Left ventricle myocardium superior (tissue), 1 donor: ENCODE data around the gene CNTNAP1. TPM values are rescaled to one million over a fixed set of nuclear protein-coding genes. Genes with fewer than 3 reads are reported as not detected.

Source experiments
- ATAC-seq: fragments of 200-7000 bp; cut with Tn5 transposase; one replicate; pipeline ENCODE4 v1.9.1; 2020; ENCODE audit warnings: mild to moderate bottlenecking, moderate library complexity
- DNase-seq: peaks from one replicate; pipeline ENCODE4 v3.0.0-alpha.2; 2020
- intact Hi-C: fragments of 100-400 bp; cut with micrococcal nuclease; formaldehyde crosslinking; loops from one replicate; pipeline ENCODE4 v1.11.0; 2022
- total RNA-seq: library from RNA; stranded (reverse); fragmentation: NEBNext Ultra II Directional; extraction: Animal tissue kit (Norgen Biotek cat#: 25700); gene quantifications from one replicate; pipeline ENCODE4 v1.2.1, GENCODE V29; 2021
- donor health status: DM: no; HTN: yes; CAD: no; lungs with severe emphysema.

The CNTNAP1 gene
- total RNA-seq, 1 donor from 2014 or later = 7.0 TPM

DNA sequence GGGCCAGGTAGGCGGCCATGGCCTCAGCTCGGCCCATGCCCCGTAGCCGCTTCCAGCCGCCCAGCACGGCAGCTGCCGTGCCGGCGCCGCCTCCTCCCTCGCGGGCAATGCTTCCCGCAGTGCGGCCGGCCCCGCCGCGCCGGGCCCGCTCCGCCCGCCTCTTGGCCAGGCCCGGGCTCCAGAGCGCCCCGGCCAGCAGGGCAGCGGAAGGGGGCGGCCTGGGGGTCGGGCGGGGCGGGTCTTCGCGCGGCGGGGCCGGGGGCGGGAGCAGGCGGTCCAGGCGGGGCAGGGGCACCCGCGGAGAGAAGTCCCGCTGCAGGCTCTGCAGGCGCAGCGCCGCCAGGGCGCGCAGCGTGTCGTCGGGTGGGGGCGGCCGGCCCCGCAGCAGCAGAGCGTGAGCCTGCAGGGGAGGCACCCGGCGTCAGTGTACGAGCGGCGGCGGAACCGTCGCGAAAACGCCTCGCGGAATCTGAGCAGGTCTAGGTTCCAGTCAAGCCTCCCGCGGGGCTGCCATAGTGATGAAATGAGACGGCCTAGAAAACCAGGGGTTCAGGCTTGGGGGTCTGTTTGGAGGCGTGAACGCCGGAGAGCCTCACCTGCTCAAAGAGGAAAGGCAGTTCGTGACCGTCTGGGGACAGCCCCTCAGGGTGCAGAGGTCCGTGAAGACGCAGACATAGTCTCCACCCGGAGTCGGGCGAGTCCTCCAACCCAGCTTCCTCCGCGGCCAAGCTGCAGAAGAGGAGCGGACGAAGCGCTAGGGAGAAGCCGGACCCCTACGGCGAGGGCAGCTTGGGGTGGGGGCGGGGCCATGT is 12.1 kb upstream of the CNTNAP1 start:
- intact Hi-C loops = no loop called here
- DNase-seq (no peak), ATAC-seq (no peak)

DNA sequence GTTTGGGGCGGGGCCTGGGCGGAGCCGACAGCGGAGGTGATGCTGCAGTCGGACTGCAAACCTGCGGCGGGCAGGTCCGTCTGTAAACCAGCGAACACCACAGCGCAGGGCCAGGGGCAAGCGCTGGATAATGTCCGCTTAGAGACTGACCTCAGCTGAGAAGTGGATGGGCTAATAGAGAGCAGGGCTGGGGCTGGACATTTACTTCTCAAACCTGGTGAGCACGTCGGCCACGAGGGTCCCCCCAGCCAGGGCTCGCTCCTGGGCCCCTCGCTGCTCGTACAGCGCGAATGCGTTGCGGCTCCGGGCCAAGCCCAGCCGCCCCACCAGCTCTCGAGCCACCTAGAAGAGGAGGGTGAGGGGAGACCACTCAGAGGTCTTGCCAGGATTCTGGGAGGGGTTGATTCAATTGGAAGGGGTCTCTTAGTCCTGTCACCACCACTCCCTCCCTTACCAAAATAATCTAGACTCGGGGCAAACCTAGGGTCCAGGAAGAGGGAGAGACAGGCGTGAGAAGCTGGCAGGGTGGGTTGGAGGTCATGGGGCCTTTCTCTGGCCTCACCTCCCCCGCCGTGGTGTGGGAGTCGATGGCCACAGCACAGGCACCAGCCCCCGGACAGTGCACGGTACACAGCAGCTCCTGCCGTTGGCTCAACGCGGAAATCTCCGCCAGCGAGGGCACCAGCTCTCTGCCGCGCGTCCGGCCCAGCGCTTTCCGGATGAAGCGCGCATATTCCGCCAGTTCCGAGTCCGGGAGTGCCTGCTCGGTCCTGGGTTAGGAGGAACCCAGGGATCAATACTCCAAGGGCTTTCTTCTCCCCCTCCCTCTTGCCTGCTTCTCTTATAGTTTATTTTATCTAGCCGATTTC is 11.3 kb upstream of the CNTNAP1 start:
- no peak for DNase-seq
- intact Hi-C loops = no loop called here
- no peak for ATAC-seq

DNA sequence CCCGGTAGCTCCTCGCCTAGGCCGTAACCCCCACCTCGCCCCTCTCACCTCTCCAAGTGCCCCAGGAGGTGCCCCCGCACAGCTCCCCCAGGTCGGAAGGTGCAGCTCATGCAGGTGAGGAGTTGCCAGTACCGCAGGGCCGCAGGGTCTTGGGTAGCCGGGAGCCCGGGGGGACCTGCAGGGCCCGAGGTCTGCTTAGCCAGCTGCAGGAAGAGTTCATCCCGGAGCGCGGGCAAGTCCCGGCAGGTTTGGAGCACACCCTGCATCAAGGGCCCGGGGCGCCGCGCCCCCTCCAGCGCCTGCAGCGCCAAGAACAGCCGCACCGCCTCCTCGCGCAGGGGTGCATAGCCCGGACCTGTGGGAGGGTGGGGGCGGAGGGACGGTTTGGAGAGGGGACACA is 10.3 kb upstream of the CNTNAP1 start:
- DNase-seq (no peak), ATAC-seq (no peak)
- intact Hi-C loops = no loop called here

DNA sequence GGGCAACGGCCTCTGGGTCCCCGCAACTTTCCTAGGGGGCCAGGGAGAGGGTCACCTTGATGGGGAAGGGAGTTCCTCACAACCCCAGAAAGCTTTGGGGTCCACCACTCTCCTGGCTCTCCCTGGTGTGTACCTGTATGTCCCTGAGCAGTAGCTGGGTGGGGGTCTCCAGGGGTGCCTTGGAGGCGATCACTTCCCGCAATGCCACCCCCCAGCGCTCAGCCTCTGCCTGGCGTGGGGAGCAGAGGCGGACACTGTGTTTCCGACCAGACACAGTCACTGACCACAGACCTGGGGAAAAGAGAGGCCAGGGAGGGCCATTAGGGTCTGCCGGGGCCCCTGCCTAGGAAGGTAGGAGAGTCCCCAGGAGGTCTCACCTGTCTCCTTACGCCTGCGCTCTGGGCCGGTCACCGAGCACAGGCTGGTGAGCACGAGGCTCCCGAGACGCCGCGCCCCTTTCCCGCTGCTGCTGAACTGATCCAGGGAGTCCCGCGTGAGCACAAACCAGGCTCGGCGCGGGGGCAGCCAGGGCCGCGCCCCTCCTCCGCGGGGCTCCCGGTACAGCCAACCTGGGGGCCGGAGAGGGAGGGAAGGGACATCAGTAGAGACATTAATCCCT is 9.0 kb upstream of the CNTNAP1 start:
- intact Hi-C loops = no loop called here
- no peak for ATAC-seq
- peak; percentile 64 for DNase-seq

DNA sequence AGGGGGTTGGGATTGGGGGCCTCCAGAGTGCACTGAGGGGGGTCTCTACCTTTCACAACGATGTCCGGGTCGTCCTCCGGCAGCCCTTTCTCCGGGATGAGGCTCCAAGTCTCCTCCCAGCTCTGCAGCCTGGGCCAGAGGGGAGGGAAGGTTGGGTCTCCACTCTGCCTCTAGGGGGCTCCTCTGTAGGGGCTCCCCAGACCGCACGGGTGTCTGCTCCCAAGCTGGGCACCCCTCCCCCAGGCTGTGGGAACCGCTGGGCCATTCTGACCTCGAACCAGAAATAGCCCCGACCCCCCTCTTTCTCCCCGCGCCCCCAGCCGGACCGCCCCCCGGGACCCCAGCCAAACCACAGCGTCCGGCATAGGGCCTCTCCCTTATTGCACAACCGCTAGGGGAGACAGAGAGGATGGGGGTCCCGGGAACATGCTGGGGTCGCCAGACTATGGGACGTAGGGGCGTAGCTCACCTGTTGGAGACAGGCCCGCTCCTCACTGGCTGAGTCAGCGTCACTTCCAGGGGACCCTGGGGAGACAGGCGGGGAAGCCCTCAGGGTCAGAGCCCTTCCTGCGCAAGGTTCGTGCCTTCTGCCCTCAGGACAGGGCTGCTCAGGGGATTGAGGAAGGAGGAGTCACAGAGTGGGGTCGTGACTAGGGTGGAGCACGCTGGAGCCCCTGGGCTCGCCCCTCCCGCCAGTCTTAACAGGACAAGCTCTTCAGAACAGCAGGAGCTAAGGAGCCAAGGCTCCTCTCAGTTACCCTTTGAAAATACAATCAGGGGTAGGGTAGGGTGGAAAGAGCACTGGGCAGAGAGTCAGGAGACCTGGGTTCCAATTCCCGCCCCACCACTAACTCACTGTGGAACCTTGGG is 8.2 kb upstream of the CNTNAP1 start:
- intact Hi-C loops = no loop called here
- ATAC-seq (peak; percentile 6), DNase-seq (peak; percentile 81)

DNA sequence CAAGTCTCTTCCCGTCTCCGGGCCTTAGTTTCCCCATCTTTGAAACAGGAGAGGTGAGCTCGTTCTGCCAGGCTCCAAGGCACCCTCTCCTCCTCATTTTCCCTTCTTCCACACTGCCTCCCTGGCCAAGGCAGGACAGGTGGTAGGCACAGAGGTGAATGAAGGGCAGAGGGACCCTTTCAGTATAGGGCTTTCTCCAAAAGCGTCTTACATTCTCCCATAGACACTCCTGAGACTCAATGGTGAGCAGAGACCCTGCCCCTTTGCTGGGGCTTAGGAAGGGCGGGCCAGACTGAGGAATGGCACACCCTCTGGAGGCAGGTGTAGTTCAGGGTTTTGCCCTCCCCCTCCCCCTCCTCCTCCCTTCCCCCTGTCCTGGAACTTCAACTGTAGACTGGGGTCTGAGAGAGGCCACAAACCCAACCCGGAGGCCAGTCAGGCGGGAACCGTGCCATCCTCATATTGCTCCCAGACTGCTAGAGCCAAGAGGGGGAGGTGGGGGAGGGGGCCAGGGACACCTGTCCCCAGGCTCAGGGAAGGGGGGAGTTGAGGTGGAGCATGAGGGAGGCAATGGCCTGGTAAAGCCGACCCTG is 7.5 kb upstream of the CNTNAP1 start:
- intact Hi-C loops = no loop called here
- peak; percentile 64 for DNase-seq
- no peak for ATAC-seq

DNA sequence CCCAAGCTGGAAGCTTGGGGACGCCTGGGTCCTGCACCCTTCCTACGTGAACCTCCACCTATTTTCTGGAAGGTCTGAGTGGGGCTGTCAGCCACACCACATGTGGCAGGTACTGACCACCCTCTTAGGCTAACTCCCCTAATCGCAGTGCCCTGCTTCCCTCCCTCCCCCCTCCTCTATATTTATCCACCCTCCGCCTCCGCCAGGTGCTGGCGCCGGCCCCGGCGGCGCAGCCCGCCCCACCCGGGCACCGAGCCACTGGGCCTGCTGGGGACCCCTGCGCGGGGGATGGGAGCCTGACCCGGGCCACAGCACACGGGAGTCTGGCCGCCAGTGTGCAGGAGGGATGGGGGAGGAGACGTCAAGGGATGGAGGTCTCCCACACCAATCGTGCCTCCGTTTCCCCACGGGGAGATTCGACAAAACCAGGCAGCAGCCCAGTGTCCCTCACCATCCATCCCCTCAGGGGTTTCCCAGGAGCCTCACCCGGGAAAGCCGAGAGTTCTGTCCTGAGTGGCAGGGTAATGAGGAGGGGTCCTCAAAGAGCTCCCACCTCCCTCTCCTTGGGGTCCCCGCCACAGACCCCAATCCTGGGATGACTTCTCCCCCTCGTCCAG is 6.9 kb upstream of the CNTNAP1 start:
- peak; percentile 33 for ATAC-seq
- peak; percentile 84 for DNase-seq

DNA sequence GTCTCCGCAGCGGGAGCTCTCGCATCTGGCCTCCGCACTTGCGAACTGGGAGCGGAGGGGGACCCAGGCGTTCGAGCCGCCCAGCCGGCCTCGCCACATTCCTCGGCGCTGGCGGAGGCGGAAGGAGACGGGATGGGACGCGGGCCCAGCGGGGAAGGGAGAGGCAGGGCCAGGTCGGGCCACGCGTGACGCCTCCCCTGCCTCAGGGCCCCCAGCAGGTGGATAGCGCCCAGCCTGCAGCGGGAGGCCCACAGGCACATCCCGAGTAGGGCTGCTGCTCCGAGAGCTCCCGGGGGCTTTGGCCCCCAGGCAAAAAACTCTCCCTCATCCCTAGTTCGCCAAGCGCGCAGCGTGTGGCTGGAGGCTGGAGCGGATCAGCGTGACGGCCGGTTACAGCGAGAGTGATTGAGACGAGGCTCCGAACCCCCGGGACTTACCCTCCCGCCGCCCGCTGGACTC is 6.3 kb upstream of the CNTNAP1 start:
- ATAC-seq = peak; percentile 18

More for the DNA sequence above, 6.9 kb upstream of the CNTNAP1 start:
- intact Hi-C loops = no loop called here

DNA sequence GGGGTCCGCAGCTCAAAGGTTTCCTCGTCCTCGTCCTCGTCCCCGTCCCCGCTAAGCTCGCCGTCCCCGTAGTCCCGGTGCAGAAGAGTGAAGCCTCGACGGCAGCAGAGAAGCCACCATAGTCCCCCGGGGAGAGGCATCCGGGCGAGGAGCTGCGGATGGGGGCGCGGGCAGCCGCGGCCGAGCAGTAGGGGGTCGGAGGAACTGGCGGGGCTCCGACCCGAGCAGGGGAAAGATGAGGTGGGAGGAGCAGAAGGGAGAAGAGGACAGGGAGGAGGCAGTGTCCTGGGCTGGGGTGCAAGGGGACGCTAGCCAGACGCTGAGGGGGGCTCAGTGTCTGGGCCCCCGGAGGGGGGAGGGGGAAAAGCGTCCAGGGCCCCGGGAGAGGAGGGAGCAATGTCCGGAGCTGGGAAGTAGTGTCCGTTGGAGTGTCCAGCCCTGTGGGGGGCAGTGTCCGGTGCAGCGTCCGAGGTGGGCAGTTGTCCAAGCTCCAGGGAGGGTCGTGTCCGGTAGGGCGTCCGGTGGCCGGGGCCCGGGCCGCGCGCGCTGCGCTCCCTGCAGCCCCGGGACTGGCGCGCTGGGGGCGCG is 5.8 kb upstream of the CNTNAP1 start, which contains the start of gene PLEKHH3:
Gene PLEKHH3, minus strand, starts transcription at position 571 of the 588 bp plus-strand sequence. Its CDS starts 431 bp downstream, at position 140.
- ATAC-seq (peak; percentile 1), DNase-seq (no peak)
- intact Hi-C loops = no loop called here

More for the DNA sequence above, 6.3 kb upstream of the CNTNAP1 start:
- intact Hi-C loops = no loop called here
- DNase-seq = peak; percentile 77

DNA sequence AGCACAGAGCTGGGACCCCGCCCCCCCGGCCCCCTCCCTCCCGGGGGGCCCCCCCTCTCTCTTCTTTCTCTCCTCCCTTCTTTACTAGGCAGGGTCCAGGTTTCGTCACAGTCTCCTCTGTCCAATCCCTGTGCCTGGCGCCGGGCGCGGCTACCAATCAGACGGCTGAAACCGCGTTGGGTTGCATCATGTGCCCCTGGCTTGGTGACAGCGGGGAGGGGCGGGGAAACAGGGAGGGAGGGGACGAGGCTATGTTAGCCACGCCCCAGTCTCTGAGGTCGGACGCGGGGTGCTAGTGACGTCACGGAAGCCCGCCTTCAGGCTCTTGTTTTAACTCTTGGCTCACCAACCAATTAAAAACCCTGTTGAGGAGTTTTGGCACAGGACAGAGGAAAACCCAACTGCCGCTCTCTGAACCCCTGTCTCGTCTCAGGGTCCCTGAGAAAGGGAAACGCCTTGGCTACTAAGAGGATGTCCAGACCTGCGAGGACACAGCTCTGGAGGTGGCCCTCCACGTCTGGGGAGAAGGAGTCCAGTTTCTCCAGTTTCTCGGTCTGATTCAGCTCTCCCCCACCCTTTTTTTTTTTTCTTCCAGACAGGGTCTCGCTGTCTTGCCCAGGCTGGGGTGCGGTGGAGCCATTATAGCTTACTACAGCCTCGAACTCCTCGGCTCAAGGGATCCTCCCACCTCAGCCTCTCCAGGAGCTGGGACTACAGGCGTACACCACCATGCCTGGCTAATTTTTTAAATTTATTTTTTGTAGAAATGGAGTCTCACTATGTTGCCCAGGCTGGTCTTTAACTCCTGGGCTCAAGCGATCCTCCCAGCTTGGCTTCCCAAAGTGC is 5.1 kb upstream of the CNTNAP1 start:
- peak; percentile 66 for ATAC-seq
- DNase-seq = peak; percentile 100
- intact Hi-C loops = no loop called here

DNA sequence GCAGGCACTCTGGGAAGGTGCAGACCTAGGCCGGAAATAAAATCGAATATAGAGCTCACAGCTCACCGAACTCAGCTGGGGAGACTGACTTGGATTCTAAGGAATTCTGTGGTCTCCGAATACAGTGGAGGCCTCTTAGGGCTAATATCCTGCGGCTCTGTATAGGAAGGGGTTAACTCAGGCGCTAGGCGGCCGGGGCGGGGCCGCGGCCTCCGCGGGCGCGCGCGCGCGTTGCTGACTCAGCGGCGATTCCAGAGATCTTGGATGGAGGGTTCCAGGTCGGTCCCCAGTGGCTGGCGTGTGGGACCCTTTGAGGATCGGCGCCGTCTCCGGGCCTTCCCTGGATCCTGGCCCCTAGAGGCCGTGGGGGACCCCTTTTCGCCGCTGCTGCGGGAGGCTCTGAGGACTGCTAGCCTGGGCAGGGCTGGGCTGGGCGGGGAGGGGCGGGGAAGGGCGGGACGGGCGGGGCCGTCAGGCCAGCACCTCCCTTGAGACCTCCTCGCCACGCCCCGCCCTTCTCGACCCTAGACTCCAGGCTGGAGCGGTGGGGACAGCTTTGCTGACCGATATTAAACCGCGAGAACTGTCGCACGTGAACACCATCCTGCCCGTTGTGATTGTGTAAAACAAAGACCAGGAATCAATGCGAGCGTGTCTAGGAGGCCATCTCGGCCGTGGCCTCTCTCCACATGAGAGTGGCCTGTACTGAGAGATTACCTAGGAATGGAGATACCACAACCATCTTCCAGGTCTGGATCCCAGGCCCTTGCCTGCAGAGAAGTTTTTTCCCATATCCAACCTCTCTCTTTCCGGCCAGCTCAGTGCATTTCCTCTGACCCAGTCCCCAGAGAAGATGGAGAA is 4.2 kb upstream of the CNTNAP1 start:
- intact Hi-C loops = no loop called here
- DNase-seq = peak; percentile 93
- peak; percentile 44 for ATAC-seq

DNA sequence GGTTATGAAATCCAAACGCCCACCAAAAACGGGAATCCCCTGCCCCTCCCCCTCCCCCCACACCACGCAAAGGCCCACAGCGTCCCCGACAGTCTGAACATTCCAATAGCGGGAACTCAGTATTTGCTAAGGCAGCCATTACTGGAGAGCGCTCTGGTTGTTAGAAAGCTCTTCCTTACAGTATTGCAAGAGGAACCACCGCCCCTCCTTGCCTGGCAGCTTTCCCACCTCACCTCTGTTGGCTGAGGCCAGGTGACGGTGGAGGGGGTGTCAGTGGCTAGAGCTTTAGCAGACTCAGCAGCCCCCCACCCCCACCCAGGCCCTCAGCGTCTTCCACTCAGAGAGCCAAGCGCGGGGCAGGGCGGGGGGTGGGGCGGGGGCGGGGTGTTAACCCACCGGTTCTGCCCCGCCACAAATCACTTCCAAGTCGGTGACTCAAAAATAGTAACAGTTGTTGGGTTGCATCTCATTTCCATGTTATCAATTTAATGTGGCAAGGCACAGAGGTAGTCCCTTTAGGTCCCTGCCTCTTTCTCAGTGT is 3.3 kb upstream of the CNTNAP1 start:
- intact Hi-C loops = no loop called here
- ATAC-seq (no peak), DNase-seq (no peak)

DNA sequence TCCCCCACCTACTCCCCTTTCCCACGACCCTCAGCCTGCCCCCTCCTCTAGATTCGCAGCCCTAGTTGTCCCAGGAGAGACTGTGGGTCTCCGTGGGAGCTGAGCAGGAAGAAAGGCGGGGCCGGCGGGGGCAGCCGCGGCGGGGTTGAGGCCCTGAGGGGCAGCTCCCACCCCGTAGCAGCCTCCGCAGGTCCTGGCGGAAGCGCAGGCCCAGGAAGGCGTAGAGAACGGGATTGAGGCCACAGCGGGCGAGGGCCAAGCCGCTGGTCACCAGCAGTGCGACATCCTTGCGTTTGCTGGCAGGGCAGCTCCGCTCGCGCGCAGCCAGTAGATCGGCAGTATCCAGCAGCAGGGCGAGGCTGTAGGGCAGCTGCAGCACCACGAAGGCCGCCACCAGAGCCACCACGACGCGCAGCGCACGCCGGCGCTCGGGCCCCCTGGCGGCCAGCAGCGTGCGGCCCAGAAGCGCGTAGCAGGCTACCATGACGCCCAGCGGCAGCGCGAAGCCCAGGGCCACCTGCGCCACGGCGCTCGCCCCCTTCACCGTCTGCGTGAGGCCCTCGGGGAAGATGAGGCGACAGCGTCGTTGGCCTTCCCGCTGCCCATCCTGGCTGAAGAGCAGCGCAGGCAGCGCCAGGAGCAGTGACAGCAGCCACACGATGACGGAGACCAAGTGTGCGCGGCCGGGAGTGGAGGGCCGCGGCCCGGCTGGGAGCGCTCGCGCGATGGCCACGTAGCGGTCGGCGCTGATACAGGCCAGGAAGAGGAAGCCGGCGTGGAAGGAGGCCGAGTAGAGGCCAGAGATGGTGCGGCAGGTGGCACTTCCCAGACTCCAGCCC is 2.6 kb upstream of the CNTNAP1 start:
- intact Hi-C loops = no loop called here
- ATAC-seq = peak; percentile 51

DNA sequence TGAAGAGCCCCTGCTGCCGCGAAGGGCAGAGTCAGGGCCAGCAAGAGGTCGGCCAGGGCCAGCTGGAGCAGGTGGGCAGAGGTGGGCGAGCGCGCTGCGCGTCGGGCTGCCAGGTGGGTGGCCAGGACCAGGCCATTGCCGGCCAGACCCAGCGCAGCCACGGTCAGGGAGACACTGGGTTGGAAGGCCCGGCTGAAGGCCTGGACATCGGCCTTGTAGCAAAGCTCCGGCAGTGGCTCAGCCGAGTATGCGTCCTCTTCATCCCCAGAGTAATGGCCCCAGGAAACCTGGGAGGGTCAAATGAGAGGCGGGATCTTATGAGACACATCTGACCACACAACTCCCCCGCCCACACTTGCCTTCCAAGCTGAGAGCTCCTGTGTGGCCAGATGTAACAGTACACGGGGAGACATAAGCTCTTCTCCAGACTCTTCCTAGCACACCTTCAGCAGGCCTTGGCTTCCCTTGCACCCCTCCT is 2.0 kb upstream of the CNTNAP1 start:
- no peak for DNase-seq
- no peak for ATAC-seq
- intact Hi-C loops = no loop called here

More for the DNA sequence above, 2.6 kb upstream of the CNTNAP1 start:
- peak; percentile 92 for DNase-seq
